HG03378 (cell line): ENCODE results near the gene JMJD4.

Experiments
- ATAC-seq: cut with Tn5 transposase; IDR thresholded peaks from one replicate; pipeline ENCODE4 v1.9.1; 2021; ENCODE audit warnings: mild to moderate bottlenecking, moderate library complexity; ENCODE audit not compliant: unreplicated experiment

JMJD4 gene, protein sequence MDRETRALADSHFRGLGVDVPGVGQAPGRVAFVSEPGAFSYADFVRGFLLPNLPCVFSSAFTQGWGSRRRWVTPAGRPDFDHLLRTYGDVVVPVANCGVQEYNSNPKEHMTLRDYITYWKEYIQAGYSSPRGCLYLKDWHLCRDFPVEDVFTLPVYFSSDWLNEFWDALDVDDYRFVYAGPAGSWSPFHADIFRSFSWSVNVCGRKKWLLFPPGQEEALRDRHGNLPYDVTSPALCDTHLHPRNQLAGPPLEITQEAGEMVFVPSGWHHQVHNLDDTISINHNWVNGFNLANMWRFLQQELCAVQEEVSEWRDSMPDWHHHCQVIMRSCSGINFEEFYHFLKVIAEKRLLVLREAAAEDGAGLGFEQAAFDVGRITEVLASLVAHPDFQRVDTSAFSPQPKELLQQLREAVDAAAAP

GRCh38 chr1:227734856-227735538, at the start of gene JMJD4, which contains the start of gene SNAP47:
TSS of gene JMJD4 (minus strand) at chr1:227735302. CDS start at chr1:227735273, 29 bp downstream.
TSS of gene SNAP47 (plus strand) at chr1:227735435. CDS start at chr1:227747737, 12,302 bp downstream.
- ATAC-seq: peak; percentile 82

DNA sequence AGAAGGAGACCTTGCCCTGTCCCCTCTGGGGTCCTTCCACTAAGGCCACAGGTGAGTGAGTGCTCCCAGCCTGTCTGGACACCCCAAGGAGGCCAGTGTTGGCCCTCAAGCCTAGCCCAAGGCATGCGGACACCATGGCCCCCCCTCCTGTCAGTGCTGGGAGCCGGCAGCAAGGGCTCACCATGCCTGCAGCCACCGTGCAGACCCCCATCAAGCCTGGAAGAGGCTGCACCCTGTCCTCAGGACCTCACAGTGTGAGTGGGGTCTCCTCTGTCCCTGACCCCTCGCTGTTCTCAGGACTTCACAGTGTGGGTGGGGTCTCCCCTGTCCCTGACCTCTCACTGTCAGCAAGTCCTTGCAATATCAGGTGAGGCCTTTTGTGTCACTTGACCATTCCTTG, 47.1 kb upstream of the JMJD4 start:
- ATAC-seq: no peak

DNA sequence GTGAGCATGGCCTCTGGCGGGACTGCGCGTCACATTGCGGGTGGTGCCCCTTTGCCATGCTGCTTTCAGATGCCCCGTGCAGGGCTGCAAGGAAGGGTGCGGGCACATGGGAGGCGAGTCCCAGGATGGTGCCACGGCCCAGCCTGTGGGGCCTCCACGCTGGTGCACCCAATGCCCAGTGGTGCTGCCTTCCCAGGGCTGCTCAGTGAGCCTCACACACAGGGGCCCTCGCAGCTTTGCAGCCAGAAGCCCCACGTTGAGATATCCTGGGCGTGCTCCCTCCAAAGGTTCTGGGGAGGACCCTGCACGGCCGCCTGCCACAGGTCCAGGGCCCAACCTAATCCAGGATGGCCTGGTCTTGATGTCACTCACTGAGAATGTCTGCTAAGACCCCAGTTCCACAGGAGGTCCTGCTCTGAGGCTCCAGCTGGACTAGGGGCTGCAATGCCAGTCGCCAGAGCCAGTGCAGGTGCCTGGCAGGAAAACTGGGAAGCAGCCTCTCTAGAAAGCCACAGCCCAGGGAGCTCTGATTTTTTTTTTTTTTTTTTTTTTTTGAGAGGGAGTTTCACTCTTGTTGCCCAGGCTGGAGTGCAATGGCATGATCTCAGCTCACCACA, 46.3 kb upstream of the JMJD4 start:
- no peak for ATAC-seq

- ATAC-seq: no peak
Observed at GRCh38 chr1:227780101-227781044, 45.3 kb upstream of the JMJD4 start.

DNA sequence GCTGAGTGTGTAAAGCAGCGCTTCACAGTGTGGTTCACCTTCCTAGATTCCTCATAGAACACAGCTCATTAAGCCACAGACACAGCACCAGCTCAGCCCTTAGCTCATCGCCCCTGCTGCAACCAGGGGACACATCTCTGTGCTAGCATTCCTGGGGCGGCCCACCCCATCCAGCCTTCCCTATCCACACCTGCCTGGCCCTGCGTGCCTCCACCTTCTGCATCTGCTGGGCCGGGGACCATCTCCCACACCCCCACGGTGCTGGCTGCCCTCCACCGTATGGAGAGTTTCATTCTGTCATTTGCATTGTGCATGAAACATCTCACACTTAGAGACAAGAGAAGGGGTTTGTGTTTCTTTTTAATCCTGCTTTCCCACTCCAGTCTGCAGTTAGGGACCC, 44.6 kb upstream of the JMJD4 start:
- ATAC-seq: no peak

- ATAC-seq: no peak
Observed at GRCh38 chr1:227779021-227779441, 43.9 kb upstream of the JMJD4 start.

DNA sequence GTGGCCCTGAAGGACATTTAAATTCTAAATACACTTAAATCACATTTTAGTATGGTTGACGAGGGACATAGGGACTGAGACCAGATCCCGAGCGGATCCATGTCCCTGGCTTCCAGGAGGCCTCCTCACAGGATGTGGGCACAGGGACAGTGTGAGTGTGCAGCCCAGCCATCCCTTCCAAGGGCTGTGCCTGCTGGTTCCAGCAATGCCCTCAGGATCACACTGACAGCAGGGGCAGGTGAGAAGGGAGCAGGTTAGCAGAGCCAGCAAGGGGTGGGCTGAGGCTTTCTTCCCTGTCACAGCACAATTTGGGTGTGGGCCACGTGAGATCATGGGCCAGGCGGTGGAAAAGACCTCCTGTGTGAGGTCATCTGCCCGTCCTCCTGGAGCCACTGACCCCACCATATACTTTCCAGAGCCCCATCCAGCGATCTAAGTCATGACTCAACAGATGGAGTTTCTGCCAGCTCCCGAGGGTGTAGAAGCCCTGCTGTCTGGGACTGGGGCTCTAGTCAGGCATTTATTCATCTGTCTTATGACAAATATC, 43.4 kb upstream of the JMJD4 start:
- ATAC-seq: no peak

DNA sequence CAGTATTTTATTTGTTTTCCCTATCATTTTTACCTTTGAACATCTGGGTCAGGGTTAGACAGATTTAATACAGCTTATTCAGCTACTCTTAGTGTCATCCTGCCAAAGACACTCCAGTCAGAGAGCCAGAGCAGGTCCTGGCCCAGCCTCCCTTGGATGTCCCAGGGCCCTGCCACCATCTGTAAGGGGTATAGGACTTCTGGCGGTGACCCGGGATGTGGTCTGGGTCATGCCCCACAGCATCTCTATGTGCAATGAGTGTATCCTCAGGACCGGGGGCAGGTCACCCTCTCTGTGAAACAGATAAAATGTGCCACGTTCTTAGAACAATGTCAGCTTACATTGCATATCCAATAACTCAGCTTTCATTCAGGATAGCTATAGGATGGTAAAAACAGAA, 42.5 kb upstream of the JMJD4 start:
- ATAC-seq: no peak

DNA sequence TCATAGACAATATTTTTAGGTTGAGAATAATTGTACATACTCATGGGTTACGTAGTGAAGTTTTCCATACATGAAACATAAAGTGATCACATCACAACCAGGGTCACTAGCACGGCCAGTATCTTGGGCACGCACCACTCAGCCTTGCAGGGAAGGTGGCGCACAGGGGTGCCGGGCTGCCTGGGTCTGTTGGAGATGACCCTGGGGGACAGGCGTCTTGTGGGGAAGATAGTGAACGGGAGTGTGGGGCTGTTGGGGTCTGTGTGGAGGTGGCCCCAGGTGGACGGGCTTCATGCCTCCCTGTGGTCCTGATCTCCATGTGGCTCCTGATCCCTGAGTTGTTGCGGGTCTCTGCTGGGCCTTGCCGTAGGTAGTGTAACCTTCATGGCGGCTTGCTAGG, 42.1 kb upstream of the JMJD4 start:
- ATAC-seq: no peak

DNA sequence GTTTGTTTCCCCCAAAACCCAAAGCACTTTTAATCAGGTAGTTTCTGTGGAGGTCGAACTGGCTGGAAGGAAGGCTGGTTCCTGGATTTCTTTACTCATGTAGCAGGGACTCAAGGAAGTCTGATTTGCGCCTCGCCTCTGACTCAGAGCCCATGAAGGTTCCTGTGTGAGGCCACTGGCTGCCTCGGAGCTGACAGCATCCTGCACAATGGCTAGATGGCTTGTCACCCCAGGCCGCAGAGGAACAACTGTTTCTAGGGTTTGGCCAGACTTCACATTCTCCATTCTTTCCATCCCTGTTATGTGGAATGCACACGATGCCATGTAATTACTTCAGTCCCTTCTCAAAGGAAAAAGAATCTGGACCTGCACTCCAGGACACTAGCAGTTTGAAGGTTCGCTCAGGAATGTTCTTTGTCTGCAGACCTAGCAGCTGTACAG, 41.2 kb upstream of the JMJD4 start:
- ATAC-seq: no peak

DNA sequence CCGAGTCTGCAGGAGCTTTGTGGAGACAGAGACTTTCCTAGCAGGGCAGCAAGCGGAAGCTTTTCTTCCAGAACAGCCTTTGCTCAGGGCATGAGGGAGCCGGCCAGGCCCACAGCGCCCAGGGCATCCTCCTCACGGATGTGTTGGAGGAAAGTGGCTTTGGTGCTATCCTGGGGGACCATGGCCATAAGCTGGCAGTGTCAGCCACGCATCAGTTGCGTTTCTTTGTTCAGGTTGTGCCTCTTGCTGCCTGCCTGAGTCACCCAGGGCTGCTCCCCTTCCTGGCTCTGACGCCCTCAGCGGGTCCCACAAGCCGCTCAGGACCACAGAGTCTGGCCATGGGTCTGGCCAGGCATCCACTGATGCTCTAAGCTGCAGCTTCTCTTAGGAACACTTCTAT, 40.7 kb upstream of the JMJD4 start:
- ATAC-seq: no peak

GRCh38 chr1:227774821-227775661, 39.9 kb upstream of the JMJD4 start:
- ATAC-seq: no peak

DNA sequence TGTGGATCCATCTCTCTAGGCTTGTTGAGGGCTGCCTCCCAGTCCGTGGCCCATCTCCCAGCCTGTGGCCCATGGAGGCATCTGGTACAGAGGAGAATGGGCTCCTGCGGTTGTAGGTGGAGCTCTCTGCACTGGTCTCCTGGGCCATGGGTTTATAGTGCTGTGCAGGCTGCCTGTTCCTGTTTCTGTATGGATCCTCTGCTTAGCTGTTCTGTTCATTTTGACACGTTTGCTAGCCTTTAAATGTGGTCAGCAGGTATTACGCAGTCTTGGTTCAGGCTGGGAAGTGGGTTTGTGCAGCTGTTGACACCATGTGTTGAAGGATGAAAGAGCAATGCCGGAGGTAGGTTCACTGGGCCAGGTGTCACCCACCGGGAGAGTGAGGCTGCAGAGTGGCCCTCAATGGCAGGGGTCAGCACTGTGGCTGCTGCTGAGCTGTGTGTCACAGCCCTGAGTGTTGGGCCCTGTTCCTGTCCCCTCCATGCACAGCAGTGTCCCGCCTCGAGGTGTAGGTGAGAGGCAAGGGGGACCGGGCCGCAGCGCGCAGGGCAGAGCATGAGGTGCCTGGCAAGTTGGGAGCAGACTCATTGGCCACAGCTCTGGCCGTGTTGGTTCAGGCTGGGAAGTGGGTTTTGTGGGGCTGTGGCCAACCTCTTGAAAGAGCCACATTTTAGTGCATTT, 39.1 kb upstream of the JMJD4 start:
- ATAC-seq: no peak

DNA sequence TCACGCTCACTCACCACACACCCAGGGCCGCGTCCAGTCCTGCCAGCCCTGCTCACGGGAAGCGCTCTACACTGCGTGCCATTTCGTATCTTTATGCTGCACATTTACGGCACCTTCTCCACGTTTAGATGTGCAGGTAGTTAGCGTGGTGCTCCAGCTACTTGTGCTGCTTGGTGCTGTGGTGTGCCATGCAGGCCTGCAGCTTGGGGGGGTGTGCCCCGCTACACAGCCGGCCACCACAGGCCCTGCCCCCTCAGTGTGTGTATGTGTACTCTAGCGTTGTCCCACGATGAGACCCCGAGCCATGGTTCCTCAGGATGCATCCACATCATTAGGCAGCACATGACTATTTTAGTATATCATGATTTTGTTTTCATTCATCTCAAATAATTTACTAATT, 38.5 kb upstream of the JMJD4 start:
- no peak for ATAC-seq

GRCh38 chr1:227771771-227772170, 36.7 kb upstream of the JMJD4 start:
- ATAC-seq: no peak

DNA sequence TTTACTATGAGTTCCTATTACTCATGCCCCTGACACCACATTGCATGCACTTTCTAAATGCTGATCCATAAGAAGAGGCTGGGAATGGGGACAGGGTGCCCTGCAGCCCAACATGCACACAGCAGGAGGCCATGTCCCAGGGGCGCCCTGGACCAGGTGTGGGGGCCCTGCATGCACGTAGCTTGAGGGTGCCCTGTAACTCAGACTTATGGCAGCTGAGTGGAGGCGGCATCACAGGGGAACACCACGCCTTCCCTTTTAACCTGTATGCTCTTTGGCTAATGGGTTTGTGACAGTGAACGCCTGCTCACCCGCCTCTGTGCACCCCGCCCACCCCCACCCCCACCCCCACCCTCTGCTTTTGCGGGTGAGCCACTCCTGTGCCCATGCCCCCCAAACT, 36.2 kb upstream of the JMJD4 start:
- ATAC-seq: no peak

DNA sequence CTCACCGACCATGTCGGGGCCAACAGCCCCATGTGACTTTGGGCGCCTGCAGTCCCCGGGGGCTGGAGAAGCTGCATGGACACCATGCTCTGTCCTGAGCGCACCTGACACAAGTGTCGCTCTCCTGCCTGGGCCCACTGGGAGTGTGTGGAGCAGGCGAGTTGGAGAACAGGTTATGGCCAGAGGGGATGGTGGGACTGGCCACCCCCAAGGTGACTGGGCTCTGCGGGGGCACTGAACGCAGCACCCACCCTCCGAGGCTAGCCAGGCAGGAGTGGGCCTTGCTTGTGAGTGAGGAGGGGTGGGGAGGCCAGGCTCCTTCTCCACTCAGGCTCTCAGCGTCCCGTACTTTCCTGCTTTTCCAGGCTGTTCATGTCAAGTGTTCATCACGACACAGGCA, 35.7 kb upstream of the JMJD4 start:
- no peak for ATAC-seq

GRCh38 chr1:227769936-227770494, 34.9 kb upstream of the JMJD4 start:
- ATAC-seq: no peak
